ENCODE measurements around the gene KLF5.

Gene KLF5

DNA sequence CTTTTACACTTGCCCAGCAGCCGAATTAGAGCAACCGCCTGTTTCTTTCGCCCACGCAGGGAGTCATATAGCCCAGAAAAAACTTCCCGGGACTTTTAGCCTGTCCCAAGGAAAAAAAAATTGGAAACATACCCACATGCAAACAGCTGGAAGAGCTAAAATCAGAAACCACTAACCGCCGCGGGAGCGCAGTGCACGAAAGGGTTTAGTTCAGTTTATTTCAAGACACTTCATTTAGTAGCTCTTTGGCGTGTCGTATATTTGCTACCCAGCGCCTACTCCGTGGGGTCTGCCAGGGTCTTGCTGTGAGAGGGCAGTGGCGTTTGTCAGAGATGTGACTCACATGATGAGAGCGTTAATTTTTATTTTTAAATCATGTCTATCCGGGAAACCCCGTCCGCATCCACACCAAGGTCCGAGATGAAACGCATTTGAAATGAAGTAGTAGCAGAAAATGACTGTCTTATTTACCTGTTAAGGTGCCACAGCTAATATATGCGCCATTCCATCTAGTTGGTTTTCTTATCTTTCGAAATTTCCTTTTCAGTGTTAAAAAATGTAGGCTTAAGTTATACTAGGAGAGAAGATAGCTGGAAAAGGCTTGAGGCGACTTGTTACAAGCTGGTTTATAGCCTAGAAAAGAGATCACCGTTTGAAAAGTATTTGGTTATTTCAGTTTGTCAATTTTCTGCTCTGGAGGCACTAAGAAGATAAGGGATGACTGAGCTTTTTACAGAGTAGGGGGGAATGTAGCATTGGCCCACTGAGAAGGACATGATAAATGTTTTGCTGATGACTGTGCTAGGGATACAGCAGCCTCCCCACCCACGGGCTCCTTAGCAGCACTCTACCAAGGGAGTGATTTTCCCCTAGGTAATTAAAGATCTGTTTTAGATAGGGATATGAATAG lies 1.7 kb downstream of the KLF5 start:
- no peak for DNase-seq

DNA sequence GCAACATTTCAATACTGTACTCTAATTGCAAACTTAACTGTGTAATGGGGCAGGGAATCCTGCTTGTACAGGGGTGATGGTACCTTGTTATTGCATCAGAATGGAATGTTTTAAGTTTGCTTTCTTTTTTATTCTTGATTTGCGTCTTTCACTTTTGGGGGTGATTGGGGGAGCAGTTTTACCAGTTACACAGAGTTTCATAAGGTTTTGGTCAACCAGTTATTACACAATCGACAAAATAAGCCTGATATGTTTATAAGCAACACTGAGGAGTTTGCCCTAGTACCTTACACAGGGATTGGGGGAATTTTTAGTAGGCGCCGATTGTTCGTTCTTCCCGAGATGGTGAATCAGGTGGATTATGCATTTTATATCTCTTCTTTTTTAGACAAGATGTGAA lies 2.7 kb downstream of the KLF5 start:
- no peak for DNase-seq

DNA sequence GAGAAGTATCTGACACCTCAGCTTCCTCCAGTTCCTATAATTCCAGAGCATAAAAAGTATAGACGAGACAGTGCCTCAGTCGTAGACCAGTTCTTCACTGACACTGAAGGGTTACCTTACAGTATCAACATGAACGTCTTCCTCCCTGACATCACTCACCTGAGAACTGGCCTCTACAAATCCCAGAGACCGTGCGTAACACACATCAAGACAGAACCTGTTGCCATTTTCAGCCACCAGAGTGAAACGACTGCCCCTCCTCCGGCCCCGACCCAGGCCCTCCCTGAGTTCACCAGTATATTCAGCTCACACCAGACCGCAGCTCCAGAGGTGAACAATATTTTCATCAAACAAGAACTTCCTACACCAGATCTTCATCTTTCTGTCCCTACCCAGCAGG lies 3.1 kb downstream of the KLF5 start:
- DNase-seq: no peak

DNA sequence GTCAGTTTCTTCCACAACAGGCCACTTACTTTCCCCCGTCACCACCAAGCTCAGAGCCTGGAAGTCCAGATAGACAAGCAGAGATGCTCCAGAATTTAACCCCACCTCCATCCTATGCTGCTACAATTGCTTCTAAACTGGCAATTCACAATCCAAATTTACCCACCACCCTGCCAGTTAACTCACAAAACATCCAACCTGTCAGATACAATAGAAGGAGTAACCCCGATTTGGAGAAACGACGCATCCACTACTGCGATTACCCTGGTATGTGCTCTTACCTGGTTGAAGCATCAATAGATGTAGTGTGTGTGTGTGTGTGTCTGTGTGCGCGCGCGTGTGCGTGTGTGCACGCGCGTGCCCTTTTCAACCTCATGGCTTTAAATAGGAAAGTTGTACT lies 3.7 kb downstream of the KLF5 start:
- DNase-seq: no peak

DNA sequence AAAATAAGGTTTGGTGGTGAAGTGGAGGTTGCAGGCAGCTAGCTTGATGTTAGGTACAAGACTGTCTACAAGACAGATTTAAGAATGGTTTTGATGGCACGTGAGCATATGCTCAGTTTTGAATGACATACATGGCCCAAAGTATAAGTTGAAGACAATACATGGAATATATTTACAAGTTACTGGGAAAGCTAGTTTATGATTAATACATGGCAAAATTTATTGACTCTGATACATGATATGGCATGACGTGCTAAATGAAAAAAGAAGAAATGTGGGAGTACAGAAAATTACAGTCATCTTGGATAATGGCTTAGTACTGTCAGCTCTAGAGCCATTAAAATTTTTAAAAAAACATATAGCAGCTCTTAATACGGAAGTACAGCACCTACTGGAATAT lies 4.4 kb downstream of the KLF5 start:
- DNase-seq: no peak

DNA sequence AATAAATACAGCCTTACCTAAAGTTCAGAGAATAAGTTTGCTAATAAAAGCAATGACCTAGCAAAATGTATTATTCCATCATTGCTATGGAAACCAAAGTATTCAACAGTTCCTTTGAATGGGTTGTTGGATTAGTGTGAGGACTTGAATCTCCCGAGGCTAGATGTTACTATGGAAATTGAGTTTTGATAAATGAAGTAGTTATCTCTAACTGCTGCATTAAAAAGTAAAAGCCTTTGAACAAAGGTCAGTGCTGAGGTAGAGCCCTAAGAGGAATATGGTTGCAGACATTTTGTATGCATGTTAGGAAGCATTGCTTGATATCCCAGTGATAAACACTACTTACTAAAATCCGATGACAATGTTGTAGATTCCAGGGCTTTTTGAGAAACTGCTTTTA lies 6.2 kb downstream of the KLF5 start:
- DNase-seq: no peak

DNA sequence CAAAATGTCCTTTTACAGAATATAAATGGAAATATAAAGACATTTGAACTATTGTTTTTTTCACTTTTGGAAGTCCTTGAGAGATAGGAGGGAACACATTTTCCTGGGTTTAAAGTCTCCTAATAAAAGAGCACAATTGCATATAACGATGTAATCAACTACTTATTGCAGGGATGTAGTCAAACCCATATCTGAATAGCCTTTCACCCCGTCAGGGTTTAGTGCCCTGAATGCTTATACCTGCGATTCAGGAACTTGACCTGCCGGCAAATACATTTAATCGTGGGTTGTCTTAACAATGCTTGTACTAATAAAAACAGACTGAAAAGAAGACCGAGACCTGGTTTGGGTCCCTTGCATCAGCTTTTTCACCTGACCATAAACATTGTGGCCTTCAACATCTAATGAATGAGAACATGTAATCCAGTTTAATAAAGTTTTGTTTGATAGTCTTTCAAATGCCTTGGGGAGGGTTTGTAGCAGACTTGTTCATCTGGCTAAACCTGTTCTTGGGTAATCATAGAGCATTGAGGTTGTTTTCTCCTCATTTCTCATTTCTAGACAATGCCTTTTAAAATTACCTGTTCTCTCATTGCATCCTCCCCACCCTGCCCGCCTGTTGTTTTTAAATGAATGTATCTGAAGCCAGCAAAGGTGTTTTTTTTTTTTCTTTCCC lies 7.0 kb downstream of the KLF5 start:
- DNase-seq: no peak

DNA sequence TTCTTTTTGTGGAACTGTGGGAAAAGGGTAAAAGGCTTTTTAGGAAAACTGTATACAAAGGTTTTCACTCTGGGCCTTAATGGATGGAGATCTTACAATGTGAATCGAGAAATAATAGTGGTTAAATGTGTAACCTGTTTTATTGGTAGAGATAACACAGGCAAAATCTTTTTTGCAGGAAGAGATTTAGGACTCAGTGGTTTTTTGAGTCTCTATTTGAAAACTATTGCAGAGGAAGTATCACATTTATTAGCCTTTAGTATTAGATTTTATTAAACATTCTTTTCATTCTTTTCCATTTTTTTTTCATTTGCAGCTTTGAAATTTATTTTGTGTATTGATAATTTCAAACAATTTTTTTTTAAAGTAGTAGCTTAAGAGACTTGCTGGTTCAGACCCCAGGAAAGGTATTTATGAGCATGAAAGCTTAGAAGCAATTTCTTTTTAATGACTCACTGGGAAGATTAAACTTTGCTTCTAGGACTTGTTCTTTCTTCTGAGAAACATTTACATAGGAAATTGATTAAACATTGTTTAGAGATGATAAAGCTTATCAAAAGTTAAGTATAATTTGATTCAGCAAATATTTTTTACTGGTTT lies 10.5 kb downstream of the KLF5 start:
- DNase-seq: no peak

DNA sequence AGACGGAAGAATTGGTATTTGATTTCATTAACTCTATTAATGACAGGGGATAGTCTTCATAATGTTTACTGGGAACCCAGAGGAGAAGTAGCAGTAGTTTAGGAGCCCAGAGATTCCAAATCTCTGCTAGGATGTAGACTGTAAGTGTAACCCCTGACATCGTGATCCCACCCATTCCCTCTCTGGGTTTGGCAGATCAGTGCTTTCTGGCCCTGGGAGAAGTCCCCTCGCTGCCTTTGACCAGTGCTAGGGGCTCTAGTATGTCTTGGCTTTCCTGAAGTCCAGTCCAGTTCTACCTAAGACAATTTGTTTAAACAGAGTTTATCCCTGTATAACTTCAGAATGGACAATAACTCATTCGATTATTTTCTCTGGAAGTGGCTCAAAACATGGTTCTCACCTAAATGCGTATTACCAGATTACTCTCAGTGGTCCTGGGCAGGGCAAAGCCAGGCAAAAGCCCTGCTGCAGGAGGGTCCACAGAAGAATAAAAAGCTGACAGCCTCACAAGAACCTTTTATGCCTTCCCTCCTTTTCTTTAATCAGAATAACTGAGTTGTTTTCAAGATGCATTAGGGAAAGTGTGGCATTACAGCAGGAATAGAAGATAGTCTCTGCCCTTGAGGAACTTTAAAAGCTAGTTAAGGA lies 11.8 kb downstream of the KLF5 start:
- DNase-seq: no peak

DNA sequence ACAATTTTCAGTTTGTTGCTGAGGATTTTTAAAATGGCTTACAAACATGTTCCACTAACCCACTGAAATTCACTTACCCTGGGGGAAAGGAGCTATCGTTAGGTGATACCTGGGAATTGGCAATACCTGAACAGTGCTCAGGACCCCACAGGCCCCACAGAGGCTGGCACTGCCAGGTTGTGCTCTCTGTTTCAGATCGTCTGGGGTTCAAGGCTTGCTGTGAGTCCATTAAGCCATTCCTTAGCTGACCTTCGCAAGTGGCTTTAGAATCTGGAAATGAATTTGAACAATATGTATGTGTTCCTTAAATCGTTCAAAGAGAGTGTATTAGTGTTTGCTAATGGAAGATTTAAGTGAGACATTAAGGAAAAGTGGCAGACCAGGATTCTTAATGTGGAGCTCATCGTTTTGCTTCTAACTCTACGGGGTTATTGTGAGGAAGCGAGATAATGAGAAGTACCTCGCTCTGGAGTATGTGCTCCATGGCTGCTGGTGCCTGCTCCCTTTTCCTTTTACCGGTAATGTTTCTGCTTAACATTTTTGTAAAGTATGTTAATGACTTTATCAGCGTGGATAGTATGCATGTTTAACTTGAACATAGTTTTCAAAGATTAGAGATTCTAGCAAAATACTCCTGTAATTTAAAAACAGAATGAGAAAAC lies 13.6 kb downstream of the KLF5 start:
- no peak for DNase-seq

DNA sequence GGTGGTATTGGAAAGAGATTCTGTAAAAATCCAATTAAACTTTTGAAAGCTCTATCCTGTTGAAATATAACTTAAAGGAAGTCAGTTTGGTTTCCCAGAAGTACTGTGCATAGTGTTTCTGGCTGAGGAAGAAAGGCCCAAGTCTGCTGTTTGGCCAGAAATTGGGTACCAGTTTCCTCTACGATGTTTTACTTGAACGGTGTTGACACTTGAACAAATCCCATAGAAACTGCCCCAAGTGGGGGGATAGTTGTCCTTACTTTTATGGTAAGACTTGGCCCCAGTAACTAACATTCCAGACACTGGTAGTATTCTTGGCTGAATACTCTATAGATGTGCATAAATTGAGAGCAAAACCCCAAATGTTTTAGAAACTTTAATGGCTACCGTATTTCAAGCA lies 14.2 kb downstream of the KLF5 start:
- DNase-seq: no peak

DNA sequence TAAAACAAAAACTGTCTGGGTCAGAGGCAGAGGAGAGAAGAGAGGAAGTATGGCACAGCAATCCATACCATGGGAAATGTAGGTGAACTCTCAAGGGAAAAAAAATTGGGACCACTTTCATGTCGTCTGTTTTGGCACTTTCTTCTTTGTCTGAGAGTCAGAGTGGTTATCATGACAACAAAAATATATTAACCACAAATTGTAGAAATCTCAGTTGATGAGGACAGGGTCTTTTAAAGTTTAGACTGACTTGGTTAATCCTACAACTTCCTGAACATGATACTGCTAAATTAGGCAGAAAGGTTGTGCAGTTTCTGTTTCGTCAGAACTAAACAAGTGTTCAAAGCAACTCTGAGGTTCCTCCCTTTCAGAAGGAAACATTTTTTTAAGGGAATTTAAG lies 15.2 kb downstream of the KLF5 start:
- DNase-seq: no peak

DNA sequence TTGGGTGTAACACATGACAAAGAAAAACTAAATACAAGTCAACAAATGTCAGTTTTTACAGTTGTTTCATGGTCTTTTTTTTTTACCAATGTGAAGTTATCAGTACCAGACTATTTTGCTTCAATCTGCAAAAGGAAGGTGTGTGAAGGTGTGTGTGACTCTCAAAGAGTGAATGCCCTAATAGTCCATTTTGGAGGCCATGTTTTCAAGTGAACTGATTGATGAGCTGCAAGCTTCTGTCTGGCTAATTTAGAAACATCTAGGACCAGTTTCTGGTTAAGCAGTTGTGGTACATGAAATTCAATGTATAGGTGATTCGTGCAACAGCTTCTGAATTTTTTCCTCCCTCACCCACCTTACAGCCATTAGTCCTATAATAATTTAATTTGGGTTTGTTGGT lies 16.1 kb downstream of the KLF5 start:
- DNase-seq: no peak

DNA sequence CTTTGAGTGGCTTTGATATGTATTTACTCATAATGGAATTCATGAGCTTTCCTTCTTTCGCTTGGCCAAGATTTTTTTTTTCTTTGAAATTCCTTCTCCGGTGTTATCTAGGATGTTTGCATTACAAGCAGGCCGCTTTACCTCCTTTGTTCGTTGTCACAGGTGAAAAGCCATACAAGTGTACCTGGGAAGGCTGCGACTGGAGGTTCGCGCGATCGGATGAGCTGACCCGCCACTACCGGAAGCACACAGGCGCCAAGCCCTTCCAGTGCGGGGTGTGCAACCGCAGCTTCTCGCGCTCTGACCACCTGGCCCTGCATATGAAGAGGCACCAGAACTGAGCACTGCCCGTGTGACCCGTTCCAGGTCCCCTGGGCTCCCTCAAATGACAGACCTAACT lies 16.7 kb downstream of the KLF5 start:
- DNase-seq: no peak

DNA sequence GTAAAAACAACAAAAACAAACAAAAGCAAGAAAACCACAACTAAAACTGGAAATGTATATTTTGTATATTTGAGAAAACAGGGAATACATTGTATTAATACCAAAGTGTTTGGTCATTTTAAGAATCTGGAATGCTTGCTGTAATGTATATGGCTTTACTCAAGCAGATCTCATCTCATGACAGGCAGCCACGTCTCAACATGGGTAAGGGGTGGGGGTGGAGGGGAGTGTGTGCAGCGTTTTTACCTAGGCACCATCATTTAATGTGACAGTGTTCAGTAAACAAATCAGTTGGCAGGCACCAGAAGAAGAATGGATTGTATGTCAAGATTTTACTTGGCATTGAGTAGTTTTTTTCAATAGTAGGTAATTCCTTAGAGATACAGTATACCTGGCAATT lies 17.1 kb downstream of the KLF5 start:
- DNase-seq: no peak

DNA sequence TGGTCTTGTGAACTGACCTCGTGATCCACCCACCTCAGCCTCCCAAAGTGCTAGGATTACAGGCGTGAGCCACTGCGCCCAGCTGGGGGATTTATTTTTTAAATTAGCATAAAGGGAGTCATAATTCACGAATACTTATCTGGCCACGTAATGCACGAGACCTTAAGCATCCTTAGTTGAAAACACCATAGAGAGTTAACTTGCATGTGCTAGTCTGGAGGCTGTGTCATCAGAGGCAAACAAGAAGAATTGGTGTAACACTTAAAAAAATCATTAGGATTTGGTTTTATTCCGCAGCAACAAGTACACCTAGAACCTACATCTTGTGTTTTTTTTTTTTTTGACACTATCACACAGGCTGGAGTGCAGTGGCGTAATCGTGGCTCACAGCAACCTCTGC lies 19.1 kb downstream of the KLF5 start:
- no peak for DNase-seq

DNA sequence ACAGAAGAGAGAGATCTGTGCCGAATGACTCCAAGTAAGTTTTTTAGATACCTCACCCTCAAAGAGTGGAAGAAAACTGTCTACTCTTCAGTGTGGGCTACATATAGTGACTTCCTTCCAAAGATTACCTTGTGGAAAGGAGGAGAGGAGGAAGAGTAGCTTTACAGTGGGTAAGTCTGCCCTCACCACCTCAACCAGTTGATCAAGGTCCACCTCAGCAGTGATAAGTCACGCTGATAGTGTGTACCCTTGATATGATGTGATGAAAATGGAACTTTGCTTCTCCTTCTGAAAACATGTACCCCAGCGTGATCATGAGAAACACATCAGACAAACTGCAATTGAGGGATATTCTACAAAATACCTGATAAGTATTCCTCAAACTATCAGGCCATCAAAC lies 20.6 kb downstream of the KLF5 start:
- DNase-seq: no peak

DNA sequence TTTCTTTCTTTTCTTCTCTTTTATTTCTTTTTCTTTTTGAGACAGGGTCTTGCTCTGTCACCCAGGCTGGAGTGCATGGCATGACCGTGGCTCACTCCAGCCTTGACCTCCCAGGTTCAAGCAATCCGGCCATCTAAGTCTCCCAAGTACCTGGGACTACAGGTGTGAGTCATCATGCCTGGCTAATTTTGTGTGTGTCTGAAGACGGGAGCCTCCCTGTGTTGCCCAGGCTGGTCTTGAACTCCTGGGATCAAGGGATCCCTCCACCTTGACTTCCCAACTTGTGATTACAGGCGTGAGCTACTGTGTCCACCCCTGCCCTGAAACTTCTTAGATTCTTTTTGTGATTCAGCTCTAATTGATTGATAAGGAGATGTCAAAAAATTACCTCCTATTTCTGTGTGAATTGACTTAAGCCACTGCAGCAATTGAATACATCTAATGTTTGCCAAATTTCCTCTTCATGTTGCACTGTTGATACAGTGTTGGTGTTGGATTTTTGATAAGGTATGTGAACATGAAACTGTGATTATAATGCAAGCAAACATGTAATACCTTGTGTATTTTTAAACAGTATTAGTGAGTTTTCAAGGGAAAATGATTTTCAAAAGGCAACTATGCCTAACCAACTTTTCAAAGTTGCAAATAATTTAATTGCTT lies 22.6 kb downstream of the KLF5 start:
- no peak for DNase-seq

DNA sequence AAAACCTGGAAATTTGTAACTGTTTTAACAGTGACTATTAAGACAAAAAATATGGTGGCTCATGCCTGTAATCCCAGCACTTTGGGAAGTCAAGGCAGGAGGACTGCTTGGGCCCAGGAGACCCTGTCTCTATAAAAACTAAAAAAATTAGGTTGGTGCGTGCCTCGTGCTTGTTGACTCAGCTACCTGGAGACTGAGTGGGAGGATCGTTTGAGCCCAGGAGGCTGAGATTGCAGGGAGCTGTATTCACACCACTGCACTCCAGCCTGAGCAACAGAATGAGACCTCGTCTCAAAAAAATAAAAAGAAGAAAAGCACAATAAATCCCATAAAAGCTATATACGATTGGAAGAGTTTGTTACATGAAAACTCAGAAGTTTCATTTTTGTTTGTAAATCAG lies 23.7 kb downstream of the KLF5 start:
- no peak for DNase-seq

DNA sequence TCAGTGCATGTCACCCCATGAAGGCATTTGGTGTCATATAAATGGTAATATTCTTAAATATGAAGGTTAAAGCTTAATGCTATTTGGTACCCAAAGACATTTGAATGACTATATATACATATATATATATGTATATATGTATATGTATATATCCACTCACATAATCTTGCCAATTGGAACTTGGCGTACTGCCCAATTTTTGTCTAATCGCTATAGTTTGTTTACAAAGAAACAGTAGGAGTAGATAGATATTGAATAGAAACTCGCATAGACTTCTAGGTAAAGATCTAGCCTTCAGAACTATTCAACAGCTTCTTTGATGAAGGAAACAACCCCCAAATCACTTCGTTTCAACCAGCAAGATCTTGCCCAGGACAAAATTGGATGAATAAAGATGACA lies 24.1 kb downstream of the KLF5 start:
- no peak for DNase-seq

DNA sequence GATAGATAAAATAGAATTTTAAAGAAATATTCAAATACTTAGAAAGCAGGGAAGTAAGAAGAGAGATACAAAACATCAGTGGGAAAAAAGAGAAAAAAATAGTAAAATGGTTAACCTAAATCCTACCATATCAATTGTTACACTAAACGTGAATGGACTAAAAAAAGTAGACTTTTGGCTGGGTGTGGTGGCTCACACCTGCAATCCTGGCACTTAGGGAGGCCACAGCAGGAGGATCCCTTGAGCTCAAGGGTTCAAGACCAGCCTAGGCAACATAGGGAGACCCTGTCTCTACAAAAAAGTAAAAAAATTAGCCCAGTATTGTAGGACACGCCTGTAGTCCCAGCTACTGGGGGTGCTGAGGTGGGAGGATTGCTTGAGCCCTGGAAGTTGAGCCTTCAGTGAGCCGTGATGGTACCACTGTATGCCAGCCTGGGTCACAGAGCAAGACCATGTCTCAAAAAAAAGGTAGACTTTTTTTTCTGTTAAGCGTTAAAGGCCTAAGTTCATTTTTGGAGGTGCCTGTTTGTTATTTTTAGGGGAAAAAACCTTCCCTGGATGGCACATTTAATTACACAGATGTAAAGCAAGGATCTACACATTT lies 29.6 kb downstream of the KLF5 start:
- no peak for DNase-seq

DNA sequence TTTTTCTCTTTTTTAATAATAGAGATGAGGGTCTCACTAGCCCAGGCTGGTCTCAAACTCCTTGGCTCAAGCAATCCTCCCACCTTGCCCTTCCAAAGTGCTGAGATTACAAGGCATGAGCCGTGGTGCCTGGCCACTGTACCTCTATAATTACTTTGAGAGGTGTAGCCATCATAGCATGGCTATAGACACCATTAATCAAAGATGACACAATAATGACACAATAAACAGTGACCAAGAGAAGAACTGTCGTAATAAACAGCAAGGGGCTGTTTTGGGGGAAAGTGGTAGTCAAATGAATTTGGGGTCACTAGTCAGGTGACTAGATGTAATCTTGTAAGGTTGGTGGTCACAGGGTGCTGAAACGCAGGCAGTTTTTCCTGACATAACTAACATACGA lies 30.4 kb downstream of the KLF5 start:
- DNase-seq: no peak

Measured in activated CD8-positive, alpha-beta memory T cell treated with anti-CD3 and anti-CD28 coated beads, Interleukin-2, amount 50 U/mL, for 48 hours (primary cell).